ENCODE measurements around the gene TMEM171. TPM values are rescaled to one million over a fixed set of nuclear protein-coding genes. Genes with fewer than 3 reads are reported as not detected.

The TMEM171 gene, protein sequence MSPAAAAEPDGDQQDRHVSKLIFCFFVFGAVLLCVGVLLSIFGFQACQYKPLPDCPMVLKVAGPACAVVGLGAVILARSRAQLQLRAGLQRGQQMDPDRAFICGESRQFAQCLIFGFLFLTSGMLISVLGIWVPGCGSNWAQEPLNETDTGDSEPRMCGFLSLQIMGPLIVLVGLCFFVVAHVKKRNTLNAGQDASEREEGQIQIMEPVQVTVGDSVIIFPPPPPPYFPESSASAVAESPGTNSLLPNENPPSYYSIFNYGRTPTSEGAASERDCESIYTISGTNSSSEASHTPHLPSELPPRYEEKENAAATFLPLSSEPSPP
- not detected for total RNA-seq
- long read RNA-seq, result 0 reads

DNA sequence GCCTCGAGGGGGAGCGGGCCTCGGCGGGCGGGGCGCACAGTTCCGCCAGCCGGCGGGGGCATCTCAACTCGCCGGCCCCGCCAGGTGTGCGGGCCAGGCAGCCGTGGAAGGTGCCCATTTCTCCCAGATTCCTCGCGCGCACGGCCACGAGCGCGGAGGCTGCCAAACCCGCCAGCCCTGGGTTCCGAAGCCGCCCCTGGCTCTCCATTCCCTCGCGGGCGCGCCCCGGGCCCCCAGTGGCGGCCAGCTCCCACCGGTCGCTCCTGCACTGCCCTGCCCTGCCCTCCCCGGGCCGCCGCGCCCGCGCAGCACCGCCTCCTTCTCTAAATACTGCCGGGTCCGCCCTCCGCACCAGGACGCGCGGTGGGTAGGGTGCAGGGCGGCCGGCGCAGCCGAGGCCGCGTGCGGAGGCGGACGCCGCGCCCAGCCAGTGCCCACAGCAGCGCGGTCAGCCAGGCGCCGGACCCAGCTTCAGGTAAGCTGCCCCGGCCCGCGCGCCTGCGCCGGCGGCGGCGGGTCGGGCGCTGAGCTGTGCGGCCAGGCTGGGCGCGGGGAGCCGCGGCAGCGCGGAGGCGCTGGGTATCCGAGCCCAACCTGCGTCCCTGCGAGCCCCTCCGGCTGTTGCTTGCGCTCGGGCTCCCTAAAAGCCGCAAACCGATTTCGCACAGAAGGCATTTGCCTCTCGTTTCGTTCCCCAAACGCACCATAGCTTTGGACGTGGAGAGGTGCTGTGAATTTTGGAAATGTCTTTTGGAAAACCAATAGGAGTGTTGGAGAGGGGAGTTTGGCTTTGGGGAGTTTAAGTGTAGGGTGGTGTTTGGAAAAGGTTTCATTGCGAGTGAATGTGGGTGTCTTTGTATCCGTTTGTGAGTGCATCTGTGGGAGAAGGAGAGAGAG, at the start of gene TMEM171:
Gene TMEM171, plus strand, starts transcription at position 354 of the 897 bp plus-strand sequence. CDS start 2,799 bp downstream, outside the sequence.
- DNase-seq (ENCODE audit: low spot score), result no peak

DNA sequence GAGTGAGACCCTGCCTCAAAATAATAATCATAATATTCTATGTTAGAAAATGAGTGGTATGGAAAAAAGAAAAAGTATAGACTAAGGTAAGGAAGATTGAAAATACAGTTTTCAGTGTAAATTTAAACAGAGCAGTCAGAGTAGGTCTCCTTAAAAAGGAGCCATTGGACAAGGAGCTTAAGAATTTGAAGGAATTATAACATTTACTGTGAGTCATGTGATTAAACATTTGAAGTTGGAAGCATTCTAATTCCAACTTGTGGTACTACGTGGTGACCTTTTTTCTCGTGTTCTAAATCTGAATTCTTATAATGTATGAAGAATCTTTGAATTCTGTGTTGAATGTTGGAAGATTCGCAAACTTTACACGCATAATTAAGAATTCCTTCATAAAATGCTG, 39.3 kb upstream of the TMEM171 start:
- intact Hi-C loops (cut with DNase I), result loop anchor here (5.0 kb wide), 2 partner anchors 121 to 456 kb away; no protein-coding TSS in a partner anchor
- no peak for DNase-seq (ENCODE audit: low spot score)

More for the DNA sequence above, at the start of gene TMEM171:
- intact Hi-C loops (cut with DNase I), result no loop called here

DNA sequence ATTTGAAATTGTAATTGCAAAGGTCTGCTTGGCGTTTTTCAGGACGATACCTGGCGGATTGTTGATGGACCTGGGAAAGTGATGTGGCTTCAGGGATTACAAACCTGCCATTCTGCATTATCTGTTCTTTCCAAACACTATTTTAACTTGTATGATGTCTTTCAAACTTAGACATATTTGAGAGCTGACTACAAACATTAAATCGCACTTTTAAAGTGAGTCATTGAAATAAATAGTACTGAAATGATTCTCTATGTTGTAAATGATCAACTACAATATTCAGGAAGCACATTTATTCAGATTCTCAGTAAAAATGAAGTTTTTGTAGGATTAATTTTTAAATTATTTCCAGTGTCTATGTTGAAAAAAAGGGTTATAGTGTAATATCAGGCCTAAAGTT, 32.3 kb upstream of the TMEM171 start:
- no peak for DNase-seq (ENCODE audit: low spot score)
- intact Hi-C loops (cut with DNase I), result no loop called here

DNA sequence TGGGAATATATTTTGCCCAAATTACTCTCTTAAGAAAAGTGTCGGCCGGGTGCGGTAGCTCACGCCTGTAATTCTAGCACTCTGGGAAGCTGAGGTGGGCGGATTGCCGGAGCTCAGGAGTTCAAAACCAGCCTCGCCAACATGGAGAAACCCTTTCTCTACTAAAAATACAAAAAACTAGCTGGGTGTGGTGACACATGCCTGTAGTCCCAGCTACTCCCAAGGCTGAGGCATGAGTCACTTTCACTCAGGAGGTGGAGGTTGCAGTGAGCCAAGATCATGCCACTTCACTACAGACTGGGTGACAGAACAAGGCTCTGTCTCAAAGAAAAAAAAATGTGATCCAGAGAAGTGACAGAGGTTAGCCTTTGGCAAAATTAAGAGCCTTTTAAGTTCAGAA, 26.4 kb upstream of the TMEM171 start:
- DNase-seq (ENCODE audit: low spot score), result no peak
- intact Hi-C loops (cut with DNase I), result no loop called here

DNA sequence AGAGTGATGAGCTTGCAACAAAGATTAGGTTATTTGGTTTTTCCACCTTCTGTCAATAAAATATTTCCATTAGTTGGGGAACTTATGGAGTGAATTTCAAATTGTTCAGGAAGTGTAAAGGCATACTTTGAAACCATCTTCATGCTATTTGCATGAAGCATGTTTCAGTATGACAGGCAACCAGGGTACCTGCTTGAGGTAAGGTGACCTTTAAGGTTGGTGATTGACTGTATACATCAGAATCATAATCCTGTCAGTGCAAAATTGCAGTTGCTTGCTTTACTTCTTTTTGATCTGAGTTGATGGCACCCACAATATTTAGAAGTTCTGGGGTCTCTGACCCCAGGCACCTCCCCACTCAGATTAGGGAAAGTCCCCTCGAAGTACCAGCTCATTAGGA, 26.0 kb upstream of the TMEM171 start:
- intact Hi-C loops (cut with DNase I), result no loop called here
- DNase-seq (ENCODE audit: low spot score), result no peak

DNA sequence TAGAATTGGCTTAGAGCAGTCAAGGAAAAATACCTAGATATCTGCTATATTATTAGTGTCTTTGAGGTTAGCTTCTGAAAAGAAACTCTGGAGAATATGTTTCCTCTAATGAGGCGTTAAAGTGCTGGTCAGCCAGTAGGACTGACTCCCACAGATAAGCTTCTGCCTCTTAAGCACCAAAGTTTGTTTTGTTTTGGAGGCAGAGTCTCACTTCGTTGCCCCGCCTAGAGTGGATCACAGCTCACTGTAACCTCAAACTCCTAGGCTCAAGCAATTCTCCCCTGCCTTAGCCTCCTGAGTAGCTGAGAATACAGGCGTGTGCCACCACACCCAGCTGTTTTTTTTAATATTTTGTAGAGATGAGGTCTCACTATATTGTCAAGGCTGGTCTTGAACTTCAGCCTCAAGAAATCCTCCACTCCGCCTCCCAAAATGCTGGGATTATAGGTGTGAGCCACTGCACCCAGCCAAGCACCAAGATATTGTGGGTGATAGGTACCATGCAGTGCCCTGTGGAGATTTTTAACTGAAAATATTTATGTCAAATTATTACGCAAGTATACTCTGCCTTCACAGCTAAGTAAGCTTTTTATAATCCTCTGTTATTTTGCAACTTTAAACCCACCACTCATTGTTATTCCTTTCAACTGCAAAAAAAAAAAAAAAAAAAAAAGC, 24.7 kb upstream of the TMEM171 start:
- intact Hi-C loops (cut with DNase I), result no loop called here
- no peak for DNase-seq (ENCODE audit: low spot score)

DNA sequence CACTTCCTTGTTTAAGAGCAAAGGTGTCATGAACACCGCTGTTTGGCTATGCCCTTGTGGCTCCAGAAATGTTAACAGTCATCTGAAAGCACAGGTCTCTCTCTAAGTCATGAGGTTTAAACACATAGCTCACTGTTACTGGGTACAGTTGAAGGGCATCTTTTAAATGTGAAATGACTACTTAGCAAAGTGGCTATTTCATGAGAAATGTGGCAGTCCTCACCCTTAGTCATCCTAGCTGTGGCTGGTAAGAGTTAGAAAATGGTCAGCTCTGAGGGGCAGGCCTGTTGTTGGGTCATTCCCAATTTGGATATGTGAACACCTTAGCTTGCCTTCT, 24.2 kb upstream of the TMEM171 start:
- DNase-seq (ENCODE audit: low spot score), result no peak
- intact Hi-C loops (cut with DNase I), result no loop called here

DNA sequence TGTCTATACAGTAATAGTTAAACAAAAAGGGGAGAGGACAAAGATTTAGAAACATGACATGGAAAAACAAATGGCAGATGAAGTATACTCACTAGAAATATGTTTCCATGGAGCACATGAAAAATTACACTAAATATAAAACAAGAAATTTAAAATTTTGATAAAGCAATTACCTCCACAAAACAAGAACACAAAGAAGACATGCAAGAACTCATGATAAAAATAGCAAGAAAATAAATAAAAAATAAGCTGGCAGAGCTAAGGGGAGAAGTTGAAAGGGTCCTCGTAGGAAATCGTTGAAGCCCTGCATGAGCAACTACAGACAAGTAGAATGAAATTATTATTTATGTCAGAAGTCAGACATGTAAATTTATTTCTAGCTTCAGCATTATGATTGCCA, 22.6 kb upstream of the TMEM171 start:
- no peak for DNase-seq (ENCODE audit: low spot score)
- intact Hi-C loops (cut with DNase I), result no loop called here

DNA sequence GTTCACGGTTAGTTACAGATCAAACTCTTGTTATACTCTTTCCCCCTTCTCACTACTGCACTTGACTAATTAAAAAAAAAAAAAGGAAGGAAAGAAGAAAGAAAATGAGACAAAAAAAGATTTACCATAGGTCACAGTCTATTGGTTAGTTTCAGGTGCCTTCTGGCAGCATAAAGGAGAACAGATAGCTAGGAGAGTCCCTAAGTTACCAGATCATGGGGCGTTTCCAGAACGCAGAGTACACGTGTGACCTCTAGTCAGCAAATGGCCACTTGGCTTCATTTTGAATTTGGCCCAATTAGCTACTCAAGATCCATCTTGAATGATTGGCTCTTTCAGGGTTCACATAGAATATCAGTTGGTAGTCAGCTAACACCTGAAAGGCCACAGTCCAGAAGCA, 20.3 kb upstream of the TMEM171 start:
- no peak for DNase-seq (ENCODE audit: low spot score)
- intact Hi-C loops (cut with DNase I), result no loop called here

DNA sequence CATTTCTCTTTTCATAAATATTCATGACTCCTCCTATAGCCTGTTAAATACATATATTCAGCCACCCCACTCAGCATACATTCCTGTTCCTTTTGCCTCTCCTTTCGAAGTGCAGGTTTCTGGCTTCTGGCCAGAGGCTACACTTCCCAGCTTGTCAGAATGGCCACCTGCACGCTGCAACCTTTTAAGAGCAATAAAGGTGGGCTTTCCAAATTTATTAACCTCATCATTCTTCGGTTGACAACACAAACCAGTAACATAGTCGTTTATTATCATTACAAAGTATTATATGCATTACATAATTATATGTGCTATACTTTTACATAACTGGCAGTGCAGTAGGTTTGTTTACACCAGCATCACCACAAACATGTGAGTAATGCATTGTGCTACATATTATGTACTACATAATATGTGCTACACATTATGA, 16.5 kb upstream of the TMEM171 start:
- no peak for DNase-seq (ENCODE audit: low spot score)
- intact Hi-C loops (cut with DNase I), result no loop called here

DNA sequence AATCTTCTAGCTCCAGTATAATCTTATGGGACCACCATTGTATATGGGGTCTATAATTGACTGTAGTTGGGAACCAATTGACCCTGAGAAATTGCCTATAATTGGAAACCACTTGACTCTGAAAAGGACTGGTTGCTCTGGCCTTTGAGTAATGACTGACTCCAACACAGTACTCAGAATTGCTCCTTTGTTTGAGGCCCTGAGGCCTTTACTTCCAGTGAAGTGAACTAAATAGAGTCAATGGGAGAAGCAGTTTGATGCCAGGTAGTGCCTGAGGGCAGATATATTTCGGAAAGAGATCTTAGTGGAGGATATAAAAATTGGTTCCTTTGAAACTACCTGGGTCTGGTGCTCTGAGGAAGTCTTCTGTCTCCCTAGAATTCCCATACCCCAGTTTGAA, 16.0 kb upstream of the TMEM171 start:
- intact Hi-C loops (cut with DNase I), result no loop called here

DNA sequence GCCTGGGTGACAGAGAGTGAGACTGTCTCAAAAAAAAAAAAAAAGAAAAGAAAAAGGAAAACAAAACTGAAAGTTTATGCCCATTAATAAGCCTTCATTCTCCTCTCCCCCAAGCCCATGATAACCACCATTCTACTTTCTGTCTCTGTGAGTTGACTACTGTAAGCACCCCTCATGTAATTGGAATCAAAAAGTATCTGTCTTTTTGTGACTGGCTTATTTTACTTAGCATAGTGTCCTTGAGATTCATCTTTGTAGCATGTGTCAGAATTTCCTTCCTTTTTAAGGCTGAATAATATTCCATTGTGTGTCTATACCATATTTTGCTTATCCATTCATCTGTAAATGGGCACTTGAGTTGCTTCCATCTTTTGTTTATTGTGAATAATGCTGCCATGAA, 14.0 kb upstream of the TMEM171 start:
- intact Hi-C loops (cut with DNase I), result no loop called here

More for the DNA sequence above, 16.0 kb upstream of the TMEM171 start:
- DNase-seq (ENCODE audit: low spot score), result no peak

DNA sequence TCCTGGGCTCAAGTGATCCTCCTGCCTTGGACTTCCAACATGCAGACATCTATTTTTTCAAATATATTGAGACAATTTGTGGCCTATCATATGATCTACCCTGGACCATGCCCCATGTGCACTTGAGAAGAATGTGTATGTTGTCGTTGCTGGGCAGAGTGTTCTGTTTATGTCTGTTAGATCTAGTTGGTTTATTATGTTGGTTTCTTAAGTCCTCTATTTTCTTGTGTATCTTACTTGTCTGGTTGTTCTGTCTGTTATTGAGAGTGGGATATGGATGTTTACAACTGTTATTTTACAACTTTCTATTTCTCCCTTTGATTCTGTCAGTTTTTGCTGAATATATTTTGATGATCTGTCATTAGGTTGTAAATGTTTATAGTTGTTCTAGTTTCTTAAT, 10.2 kb upstream of the TMEM171 start:
- intact Hi-C loops (cut with DNase I), result no loop called here
- DNase-seq (ENCODE audit: low spot score), result no peak

More for the DNA sequence above, 14.0 kb upstream of the TMEM171 start:
- DNase-seq (ENCODE audit: low spot score), result no peak

DNA sequence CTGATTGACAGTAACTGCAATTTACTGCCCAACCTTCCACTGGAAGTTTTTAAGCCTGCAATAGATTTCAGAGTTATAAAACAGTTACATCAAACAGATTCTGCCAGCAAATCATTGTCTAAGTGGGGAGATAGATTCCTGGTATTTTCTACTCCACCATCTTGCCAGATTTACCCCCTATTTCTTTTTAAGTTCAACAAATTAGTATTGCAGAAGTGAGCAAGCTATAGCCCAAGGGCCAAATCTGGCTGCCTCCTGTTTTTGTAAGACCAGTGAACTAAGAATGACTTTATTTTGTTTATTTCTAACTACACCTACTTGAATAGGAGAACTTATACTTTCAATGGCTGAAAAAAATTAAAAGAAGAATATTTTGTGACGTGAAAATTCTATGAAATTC, 8.8 kb upstream of the TMEM171 start:
- no peak for DNase-seq (ENCODE audit: low spot score)
- intact Hi-C loops (cut with DNase I), result no loop called here

DNA sequence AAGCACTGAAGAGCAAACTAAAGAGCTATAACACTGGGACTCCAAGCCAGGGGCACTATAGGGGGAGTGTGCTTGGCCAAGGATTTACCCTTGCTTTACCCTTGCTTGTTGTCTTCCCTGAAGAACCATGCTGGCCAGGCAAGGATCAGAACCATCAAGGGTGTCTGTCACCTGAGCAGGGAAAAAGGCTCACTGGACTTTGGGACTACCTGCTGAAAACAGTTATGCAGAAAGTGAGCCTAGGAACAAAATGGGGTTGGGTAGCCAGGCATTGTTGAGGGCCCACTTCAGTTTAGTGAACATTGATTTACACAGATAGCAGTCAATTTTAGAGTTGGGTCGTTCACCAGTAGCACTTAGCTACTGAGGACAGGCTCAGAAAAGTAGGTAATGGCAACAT, 8.0 kb upstream of the TMEM171 start:
- DNase-seq (ENCODE audit: low spot score), result no peak
- intact Hi-C loops (cut with DNase I), result no loop called here

DNA sequence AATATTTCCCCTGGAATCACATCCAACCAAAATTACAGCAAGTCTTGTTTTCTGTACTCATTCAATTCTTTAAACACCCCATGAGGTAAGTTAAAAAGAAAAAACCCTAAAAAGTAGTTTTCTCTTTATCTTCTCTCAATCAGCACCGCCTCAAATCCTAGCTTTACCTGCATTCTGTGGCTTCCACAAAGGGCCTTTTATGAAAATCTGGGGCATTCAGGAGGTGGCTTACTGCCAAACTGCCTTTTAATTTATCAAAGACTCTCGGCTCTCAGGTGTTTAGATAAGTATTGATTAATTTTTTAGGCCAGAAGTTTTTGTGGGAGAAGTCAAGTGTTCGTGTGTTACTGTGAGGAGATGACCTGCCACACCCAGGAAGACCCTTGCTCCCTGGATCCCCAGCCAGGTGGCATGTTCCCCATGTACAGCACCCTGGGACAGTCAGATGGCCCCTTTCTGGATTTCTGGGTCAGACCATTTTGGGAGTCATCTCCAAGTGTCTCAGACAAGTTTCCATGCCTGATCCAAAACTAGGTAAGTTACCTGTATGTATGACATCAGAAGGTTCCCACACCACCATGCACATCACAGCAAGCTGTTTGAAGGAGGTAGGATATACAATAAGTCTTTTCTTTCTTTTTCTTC, 6.2 kb upstream of the TMEM171 start:
- no peak for DNase-seq (ENCODE audit: low spot score)
- intact Hi-C loops (cut with DNase I), result no loop called here

DNA sequence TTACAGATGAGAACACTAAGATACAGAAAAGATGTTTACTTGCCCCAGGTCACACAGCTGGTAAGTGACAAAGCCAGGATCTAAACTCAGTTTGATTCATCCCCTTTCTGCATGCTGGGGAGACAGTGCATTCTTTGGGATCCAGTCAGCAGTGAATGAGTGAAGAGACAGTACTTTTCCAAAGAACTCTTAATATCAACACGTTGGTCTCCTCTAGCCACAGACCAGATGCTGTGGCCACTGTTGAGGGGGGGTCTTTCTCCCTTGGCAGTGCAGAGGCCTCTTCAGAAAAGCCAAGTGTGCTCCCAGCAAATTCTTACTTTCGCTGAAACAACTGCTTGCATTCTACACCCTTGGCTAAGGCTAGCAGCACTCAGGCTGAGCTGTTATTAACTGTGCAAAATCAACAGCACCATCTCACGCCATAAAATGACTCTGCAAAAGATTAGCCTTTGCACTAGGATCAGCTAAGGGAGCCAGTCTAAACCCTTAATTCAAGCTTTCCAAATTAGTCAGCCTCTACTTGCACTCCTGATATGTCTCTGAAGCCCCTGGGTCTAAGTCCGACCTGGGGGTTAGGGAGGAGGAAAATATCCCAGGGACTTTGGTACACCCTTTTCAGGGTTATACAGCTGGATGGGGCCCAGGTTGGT, 4.8 kb upstream of the TMEM171 start:
- intact Hi-C loops (cut with DNase I), result no loop called here
- DNase-seq (ENCODE audit: low spot score), result no peak

DNA sequence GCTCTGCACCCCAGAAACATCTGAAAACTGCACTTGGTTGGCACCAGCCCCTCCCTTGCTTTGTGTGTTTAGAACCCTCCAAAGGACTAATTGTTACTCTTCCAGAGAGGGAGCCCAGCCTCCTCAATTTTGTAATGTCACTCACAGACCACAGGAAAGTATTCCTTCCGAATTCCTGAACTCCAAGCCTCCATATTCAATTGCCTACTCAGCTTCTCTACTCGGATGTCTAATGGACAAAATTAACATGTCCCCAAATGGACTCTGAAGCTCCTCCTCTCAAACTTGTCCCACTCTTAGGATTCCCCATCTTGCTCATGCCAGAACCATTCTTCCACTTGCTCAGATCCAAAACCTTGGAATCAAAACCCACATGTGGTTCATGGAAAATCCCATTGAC, 3.9 kb upstream of the TMEM171 start:
- intact Hi-C loops (cut with DNase I), result no loop called here
- no peak for DNase-seq (ENCODE audit: low spot score)

DNA sequence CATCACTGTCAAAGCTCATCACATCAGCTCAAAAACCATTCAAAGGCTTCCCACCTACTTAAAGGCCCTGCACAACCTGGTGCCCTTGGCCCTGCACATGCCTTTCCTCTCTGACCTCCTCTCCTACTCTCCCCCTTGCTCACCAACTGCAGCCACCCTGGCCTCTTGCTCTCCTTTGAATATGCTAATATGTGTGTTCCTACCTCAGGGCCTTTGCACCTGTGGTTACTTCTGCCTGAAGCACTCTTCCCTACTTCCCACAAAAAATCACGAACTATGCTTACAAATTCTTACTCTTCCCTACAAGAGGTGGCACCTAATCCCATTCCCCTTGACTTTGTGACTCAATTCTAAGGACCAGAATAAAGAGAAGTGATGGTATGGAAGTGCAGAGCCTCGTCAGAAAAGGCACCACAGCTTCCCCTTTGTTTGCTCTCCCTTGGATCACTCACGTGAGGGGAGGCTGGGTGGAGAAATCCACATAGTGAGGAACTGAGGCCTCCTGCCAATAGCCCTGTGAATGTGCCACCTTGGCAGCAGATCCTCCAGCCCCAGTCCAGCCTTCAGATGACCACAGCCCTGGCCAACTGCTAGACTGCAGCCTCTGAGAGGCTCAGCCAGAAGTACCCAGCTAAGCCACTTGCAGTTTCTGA, 3.2 kb upstream of the TMEM171 start:
- no peak for DNase-seq (ENCODE audit: low spot score)
- intact Hi-C loops (cut with DNase I), result no loop called here

Measured in cardiac septum (tissue), 1 donor.